HG02623 (cell line): Measurements from ENCODE around the gene CBX6.
A peak's percentile ranks its signal among the peaks of the same experiment; 100 is the strongest.
"Not testable (repeated sequence)": the region's sequence is repeated elsewhere in the genome, so short reads cannot be mapped to it uniquely, and the experiment has no call there.

Experiments used
- ATAC-seq: cut with Tn5 transposase; IDR thresholded peaks from one replicate; pipeline ENCODE4 v1.9.1; 2021; ENCODE audit warnings: moderate library complexity; ENCODE audit not compliant: unreplicated experiment

The CBX6 gene

DNA sequence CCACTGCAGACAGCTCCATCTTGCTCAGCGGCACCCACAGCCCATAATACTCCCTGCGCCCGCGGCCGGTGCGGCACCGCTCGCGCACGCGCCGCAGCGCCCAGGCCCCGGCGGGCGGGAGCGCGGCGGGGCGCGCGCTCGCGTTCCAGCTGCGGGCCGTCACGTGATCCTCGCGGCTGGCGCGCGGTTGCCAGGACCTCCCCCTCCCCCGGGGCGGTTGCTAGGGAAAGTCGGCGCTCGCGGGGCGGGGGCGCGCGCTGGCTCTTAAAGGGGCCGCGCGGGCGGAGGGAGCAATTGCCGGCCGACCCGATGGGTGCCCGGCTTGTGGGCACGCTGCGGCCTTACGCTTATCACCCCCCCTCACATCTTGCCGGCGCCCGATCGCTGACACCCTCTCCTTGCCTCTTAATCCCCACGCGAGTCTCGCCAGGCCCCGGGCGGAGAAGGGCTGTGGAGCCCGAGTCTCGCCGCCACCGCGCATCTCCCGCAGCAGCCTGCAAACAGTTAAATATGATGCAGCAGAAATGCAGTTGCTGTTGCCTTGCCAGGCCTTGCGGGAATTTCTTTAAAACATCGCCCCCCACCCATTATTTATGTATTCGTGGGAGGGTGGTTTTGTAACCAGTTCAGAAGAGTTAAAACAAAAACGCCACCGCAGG lies at the start of gene CBX6:
Gene CBX6 (minus strand): TSS at position 45 of the 659 bp plus-strand sequence. CDS start 26 bp downstream, at position 19.
- peak; percentile 58 for ATAC-seq

GRCh38 chr22:38921806-38922205 lies 49.8 kb upstream of the CBX6 start:
- no peak for ATAC-seq

DNA sequence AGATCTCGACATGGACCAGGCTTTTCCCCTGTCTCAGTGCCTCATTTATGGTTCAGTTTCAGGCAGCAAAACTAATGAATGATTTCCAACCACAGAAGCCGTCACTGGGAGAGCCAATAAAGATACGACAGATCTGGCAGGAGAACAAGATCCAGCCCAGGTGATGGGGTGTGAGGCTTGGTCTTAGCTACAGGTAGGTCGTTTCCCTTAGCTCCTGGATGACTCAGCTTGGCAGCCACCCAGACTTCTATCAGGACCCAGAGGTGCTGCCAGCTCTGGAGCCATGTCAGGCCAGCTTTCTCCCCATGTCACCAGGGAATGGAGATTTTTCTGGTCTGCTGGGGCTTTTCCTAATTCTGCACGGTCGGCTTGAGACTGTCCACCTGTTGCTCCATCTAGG lies 49.1 kb upstream of the CBX6 start:
- no peak for ATAC-seq

DNA sequence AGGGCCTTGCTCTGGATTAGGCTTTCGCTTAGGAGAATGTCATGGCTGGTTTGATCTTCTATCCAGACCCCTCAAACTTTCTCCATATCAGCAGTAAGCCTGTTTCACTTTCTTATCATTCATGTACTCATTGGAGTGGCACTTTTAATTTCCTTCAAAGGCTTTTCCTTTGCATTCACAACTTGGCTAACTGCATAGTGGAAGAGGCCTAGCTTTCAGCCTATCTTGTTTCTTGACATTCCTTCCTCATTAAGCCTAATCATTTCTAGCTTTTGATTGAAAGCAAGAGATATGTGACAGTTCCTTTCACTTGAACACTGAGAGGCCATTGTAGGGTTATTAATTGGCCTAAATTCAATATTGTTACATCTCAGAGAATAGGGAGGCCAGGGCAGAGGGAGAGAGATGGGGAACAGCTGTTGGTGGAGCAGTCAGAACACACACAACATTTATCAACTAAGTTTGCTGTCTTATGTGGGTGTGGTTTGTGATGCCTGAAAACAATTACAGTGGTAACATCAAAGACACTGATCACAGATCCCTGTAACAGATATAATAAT lies 47.7 kb upstream of the CBX6 start:
- no peak for ATAC-seq

DNA sequence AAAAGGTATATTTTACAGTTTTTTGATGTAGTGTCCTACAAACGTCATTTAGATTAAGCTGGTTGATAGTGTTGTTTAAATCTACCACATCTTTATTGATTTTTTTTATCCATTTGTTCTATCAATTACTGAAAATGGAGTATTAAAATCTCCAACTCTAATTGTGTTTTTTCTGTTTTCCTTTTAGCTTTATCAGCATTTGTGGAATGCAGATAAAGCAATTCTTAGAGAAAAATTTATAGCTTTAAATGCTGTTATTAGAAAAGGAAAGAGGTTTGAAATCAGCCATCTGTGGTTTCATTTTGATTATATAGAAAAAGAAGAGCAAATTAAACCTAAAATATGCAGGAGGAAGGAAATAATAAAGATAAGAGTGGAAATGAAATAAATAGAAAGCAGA lies 39.4 kb upstream of the CBX6 start:
- ATAC-seq = no peak

DNA sequence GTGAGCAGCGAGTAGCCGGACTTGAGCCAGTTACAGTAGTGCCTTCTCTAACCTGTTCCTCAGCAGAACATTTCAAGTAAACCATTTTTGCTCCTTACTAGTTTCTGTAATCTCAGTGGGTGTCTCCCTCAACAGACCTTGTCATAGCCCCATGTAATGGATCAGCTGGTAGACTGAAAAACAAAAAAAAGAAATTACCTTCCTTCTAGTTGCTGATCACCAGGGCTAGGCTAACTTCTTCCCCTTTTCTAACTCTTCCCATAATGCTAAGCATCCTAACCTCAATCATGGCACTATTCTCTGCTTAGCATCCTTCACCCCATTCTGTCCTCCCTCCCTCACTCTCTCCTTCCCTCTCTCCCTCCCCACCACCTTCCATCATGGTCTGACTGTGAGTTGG lies 35.8 kb upstream of the CBX6 start:
- no peak for ATAC-seq

DNA sequence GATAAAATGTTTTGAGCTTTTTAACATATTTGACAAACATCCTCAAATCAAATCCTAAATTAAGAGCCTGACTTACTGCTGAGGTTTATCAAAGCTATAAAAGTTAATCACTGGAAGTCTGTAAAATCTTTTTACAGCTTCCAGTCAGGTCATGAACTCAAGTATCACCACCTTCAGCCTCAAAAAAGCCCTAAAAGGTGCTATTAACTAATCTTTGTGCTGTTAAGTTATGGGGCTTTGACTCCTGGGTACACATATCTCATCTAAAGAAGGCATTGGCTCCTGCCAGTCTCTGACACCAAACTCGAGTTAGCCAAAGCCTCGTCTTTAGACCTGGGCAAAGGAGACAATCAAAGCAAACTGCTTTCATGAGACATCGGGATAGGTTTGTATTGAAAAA lies 34.0 kb upstream of the CBX6 start:
- no peak for ATAC-seq

DNA sequence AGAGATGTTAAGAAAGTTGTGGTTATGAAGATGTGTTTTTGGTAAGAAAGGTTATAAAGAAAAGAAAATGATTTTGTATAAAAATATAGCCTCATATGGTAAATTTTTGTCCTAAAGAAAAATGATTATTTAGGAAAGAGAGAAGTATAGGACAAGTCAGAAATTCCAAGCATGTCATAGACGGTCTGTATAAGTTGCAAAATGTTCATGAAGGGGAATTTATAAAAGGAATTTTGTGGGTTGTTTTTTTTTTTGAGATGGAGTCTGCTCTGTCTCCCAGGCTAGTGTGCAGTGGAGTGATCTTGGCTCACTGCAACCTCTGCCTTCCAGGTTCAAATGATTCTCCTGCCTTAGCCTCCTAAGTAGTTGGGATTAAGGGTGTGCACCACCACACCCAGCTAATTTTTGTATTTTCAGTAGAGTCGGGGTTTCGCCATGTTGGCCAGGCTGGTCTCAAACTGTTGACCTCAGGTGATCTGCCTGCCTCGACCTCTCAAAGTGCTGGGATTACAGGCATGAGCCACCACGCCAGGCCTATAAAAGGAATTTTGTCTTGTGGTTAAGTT lies 32.1 kb upstream of the CBX6 start:
- ATAC-seq = not testable (repeated sequence)

DNA sequence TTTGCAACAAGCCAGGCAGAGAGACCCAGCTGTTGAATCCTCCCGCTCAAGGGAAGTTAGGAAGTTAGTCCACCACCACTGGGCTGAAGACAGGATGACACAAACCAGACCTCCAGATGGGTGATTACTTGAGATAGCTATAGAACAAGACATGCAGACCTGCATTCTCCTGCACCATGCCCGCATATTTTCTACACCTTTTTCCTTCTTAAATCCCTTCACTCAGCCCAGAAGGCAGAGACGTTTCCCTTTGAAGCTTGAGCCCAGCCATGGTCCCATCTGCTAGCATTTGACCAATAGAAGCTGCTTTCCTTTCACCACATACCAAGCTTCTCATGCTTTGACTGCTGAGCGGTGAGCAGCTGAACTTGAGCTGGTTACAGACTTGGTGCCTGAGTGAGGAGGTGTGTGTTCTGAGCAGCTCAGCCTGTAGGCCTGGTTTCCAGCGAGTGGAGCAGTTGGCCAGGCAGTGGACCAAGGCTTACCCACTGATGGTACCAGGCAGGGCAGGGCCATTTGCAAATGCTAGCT lies 29.2 kb upstream of the CBX6 start:
- ATAC-seq = no peak

DNA sequence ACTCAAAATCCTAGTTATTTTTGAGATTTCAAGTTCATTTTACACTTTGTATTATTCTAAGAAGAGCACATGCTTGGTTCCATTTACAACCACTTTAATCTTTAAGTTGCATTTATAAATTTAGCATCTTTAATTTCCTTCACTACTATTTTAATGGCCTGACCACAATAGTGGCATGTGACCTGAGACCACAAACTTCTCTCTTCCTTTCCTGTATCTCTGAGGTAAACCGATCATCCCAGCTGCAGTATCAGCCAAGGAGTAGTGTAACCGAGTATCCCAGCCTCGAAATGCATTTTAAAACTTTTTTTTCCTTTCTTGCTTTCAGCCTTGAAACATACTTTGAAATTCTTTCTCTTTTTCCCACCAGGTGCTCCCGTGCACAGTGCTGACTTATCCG lies 28.7 kb upstream of the CBX6 start:
- ATAC-seq = no peak

GRCh38 chr22:38891256-38891655 lies 19.2 kb upstream of the CBX6 start:
- ATAC-seq = no peak

GRCh38 chr22:38890377-38890776 lies 18.4 kb upstream of the CBX6 start:
- ATAC-seq = no peak

DNA sequence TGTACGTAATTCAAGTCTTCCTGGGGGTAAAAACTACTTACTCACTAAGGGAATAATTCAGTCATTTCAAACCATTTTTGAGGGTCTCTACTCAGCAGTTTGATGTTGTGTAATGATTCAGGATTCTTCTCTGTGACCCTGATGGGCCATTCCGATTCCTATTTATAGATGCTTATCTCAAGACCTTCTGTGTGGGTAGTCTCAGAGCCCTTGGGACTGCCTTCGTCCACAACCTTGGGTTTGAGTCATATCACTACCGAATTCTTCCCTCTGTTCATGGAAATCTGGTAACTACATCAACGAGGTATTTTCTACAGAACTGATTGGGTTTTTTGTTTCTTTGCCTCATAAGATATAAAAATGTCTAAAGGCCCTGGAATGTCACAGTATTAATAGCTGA lies 14.3 kb upstream of the CBX6 start:
- ATAC-seq = no peak

GRCh38 chr22:38882972-38883622 lies 11.1 kb upstream of the CBX6 start:
- ATAC-seq = no peak

- no peak for ATAC-seq
These were observed 10.2 kb upstream of the CBX6 start for GRCh38 chr22:38881997-38882879.

GRCh38 chr22:38881464-38881871 lies 9.5 kb upstream of the CBX6 start:
- no peak for ATAC-seq

GRCh38 chr22:38879961-38880360 lies 7.9 kb upstream of the CBX6 start:
- ATAC-seq = no peak

- no peak for ATAC-seq
These were observed 7.2 kb upstream of the CBX6 start for GRCh38 chr22:38879108-38879729.

DNA sequence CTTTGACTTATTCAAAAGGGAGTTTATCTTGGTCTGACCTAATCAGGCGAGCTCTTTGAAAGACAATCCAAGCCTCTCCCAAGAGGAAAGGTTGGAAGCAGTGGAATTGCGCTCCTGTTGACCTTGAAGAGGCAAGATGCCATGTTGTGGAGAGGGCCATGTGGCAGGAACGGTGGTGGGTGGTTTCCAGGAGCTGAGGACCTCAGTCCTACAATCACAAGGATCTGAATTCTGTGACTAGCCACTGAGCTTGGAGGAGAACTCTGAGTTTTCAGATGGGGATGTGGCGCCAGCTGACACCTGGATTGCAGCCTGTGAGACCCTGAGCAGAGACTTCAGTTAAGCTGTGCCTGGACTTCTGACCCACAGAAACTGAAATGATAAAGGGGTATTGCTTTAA lies 6.0 kb upstream of the CBX6 start:
- ATAC-seq = no peak

- ATAC-seq = no peak
These were observed 2.7 kb upstream of the CBX6 start for GRCh38 chr22:38874529-38875222.
